ENCODE results near the gene ANXA2R. TPM values are rescaled to one million over a fixed set of nuclear protein-coding genes. Genes with fewer than 3 reads are reported as not detected.

ANXA2R gene
- total and polyA plus RNA-seq, 9 of the 15 experiments (the other 6 are each of a cell fraction or from before 2014, with no cell fraction given), result 2.1 to 4.8 (median 3.4) TPM

GRCh38 chr5:43041110-43041668 lies 1.1 kb upstream of the ANXA2R start (continued):
- TF ChIP-seq MCM5 (IDR thresholded peaks at IDR 0.05; ENCODE audit: low read depth) (no peak), ZBTB26 (CRISPR knock-in tag; IDR thresholded peaks at IDR 0.05) (no peak), ATF7 (IDR thresholded peaks at IDR 0.05) (no peak), CC2D1A (IDR thresholded peaks at IDR 0.05) (no peak), TAF1 (IDR thresholded peaks at IDR 0.05; ENCODE audit: control insufficient read depth, extremely low read depth, insufficient read depth, low read length, severe bottlenecking) (no peak), HNRNPK (IDR thresholded peaks at IDR 0.05; ENCODE audit: low read depth, low read length, poor library complexity, severe bottlenecking) (no peak), TOE1 (IDR thresholded peaks at IDR 0.05; ENCODE audit: borderline replicate concordance) (no peak), TOE1 (CRISPR knock-in tag; IDR thresholded peaks at IDR 0.05; ENCODE audit: borderline replicate concordance, low read depth) (no peak), RCOR1 (IDR thresholded peaks at IDR 0.05; ENCODE audit: borderline replicate concordance in 1 of 2, low read depth in 2 of 2, low read length in 2 of 2) (no peak), ZNF561 (CRISPR knock-in tag; conservative IDR thresholded peaks at IDR 0.05) (no peak), KDM1A (IDR thresholded peaks at IDR 0.05) (no peak), ZKSCAN3 (CRISPR knock-in tag; IDR thresholded peaks at IDR 0.05) (no peak), HBP1 (CRISPR knock-in tag; IDR thresholded peaks at IDR 0.05) (no peak), ZBTB43 (CRISPR knock-in tag; IDR thresholded peaks at IDR 0.05) (no peak), RAD21 (CRISPR knock-in tag; conservative IDR thresholded peaks at IDR 0.05 in 1 of 2, IDR thresholded peaks at IDR 0.05 in 1 of 2) (no peak), ZNF511 (CRISPR knock-in tag; IDR thresholded peaks at IDR 0.05) (no peak), LEF1 (IDR thresholded peaks at IDR 0.05) (no peak), ZNF197 (CRISPR knock-in tag; IDR thresholded peaks at IDR 0.05; ENCODE audit: low read depth) (no peak), SNAPC5 (CRISPR knock-in tag; IDR thresholded peaks at IDR 0.05) (no peak), CLOCK (CRISPR knock-in tag; IDR thresholded peaks at IDR 0.05; ENCODE audit: borderline replicate concordance) (no peak)

All from K562 (cell line).